Tibial nerve (tissue), 4 donors: ENCODE data around the gene SETX. TPM values are rescaled to one million over a fixed set of nuclear protein-coding genes. Genes with fewer than 3 reads are reported as not detected.

Experiments
- DNase-seq, 2 donors: peaks; one replicate each; pipeline ENCODE4 v3.0.0-alpha.2; 2019; ENCODE audit warnings: low spot score in 2 of 2
- H3K27ac ChIP-seq, 4 donors: fragments of 200-600 bp; sonication (generic) in 3 of 4; one replicate each; pipeline ENCODE4 v1.5.1; 2017 to 2019; ENCODE audit warnings: mild to moderate bottlenecking in 1 of 4
- H3K27me3 ChIP-seq, 2 donors: fragments of 200-600 bp; sonication (generic) in 1 of 2; one replicate each; pipeline versions ENCODE4 v1.5.1 to v1.6.0; 2017 to 2019
- H3K36me3 ChIP-seq, 3 donors: fragments of 200-600 bp; sonication (generic); one replicate each; pipeline ENCODE4 v1.5.1; 2018 to 2019
- H3K4me1 ChIP-seq, 4 donors: fragments of 200-600 bp; sonication (generic) in 3 of 4; one replicate each; pipeline ENCODE4 v1.5.1; 2017 to 2019
- H3K4me3 ChIP-seq, 4 donors: fragments of 200-600 bp; sonication (generic) in 3 of 4; one replicate each; pipeline ENCODE4 v1.5.1; 2017 to 2019; ENCODE audit warnings: mild to moderate bottlenecking in 1 of 4, moderate library complexity in 1 of 4
- H3K9me3 ChIP-seq, 4 donors: fragments of 200-600 bp; sonication (generic) in 3 of 4; one replicate each; pipeline ENCODE4 v1.5.1; 2017 to 2019
- CTCF ChIP-seq, 5 experiments: fragments of 200-600 bp in 3 of 5; fragments of 450-650 bp in 2 of 5; sonication (generic) in 3 of 5; IDR thresholded peaks; one replicate each; pipeline ENCODE4 v1.5.1; 2016 to 2019; ENCODE audit warnings: antibody characterized with exemption in 5 of 5, mild to moderate bottlenecking in 3 of 5, moderate library complexity in 2 of 5
- EP300 ChIP-seq, 2 donors: sonication (generic); formaldehyde crosslinking; IDR thresholded peaks; one replicate each; pipeline ENCODE4 v1.6.1; 2017; ENCODE audit warnings: antibody characterized with exemption in 2 of 2, mild to moderate bottlenecking in 1 of 2
- POLR2A ChIP-seq, 2 donors: fragments of 450-650 bp; IDR thresholded peaks; one replicate each; pipeline ENCODE4 v1.6.1; 2017; ENCODE audit warnings: antibody characterized with exemption in 2 of 2, mild to moderate bottlenecking in 2 of 2, moderate library complexity in 2 of 2
- WGBS, 2 donors: methylation state at CpG; one replicate each; pipeline ENCODE4 v1.1.5; 2018; 5-methylcytosine and 5-hydroxymethylcytosine counted together
- total RNA-seq, 4 donors: library from RNA; depleted of rRNA; stranded (reverse); fragments of >200 nt; gene quantifications; one replicate each; pipeline ENCODE4 v1.1.0, GENCODE V29; 2016

SETX gene
- total RNA-seq, 4 donors from 2014 or later = 64.0 to 73.9 (median 65.1) TPM

- Histone ChIP-seq H3K36me3 (no peaks in the 10 kb centered on the region), H3K4me3 (no peak overlapping the region), H3K9me3 (no peaks in the 10 kb centered on the region), H3K27ac (no peak overlapping the region), H3K4me1 (peaks cover 0 to 17% (median 4%) of the 10 kb centered on the region in 4 donors), H3K27me3 (peaks cover 0 to 14% of the 10 kb centered on the region in 2 donors)
- no peak for DNase-seq
- 40 to 42% methylated on average over 17 to 18 of the region's 18 CpGs for WGBS, 2 donors
- TF ChIP-seq EP300 (IDR thresholded peaks at IDR 0.05) (no peak), POLR2A (IDR thresholded peaks at IDR 0.05) (no peak), CTCF (IDR thresholded peaks at IDR 0.05) (peak in 1 of 5 experiments; percentile 14)
These were observed 118.0 kb downstream of the SETX start for GRCh38 chr9:132236662-132237311.

- WGBS, 2 donors = 45 to 47% methylated on average over 19 of the region's 19 CpGs
These were observed 118.7 kb downstream of the SETX start for GRCh38 chr9:132235894-132236661.

GRCh38 chr9:132235125-132235524 lies 119.7 kb downstream of the SETX start:
- no peak for TF ChIP-seq POLR2A (IDR thresholded peaks at IDR 0.05)
- no peak for TF ChIP-seq EP300 (IDR thresholded peaks at IDR 0.05)
- TF ChIP-seq CTCF (IDR thresholded peaks at IDR 0.05) = no peak
- no peaks in the 10 kb centered on the region for H3K9me3 ChIP-seq
- H3K27ac ChIP-seq = no peak overlapping the region
- H3K36me3 ChIP-seq = no peaks in the 10 kb centered on the region
- peaks cover 0 to 30% of the 10 kb centered on the region in 2 donors for H3K27me3 ChIP-seq
- WGBS, 2 donors = 79 to 86% methylated on average over 9 of the region's 9 CpGs
- no peak for DNase-seq
- peaks cover 0 to 1% (median 0%) of the 10 kb centered on the region in 4 donors for H3K4me1 ChIP-seq
- H3K4me3 ChIP-seq = no peak overlapping the region

More at GRCh38 chr9:132235894-132236661, 118.7 kb downstream of the SETX start:
- Histone ChIP-seq H3K36me3 (no peaks in the 10 kb centered on the region), H3K27ac (no peak overlapping the region), H3K4me3 (no peak overlapping the region), H3K9me3 (no peaks in the 10 kb centered on the region), H3K4me1 (peaks cover 0 to 11% (median 2%) of the 10 kb centered on the region in 4 donors), H3K27me3 (peaks cover 0 to 21% of the 10 kb centered on the region in 2 donors)
- TF ChIP-seq CTCF (IDR thresholded peaks at IDR 0.05) (peak; percentile 87 to 91 (median 89)), POLR2A (IDR thresholded peaks at IDR 0.05) (no peak)
- peak; percentile 46 to 76 for DNase-seq

GRCh38 chr9:132234535-132234934 lies 120.3 kb downstream of the SETX start:
- TF ChIP-seq EP300 (IDR thresholded peaks at IDR 0.05) = no peak
- no peak for TF ChIP-seq POLR2A (IDR thresholded peaks at IDR 0.05)
- TF ChIP-seq CTCF (IDR thresholded peaks at IDR 0.05) = no peak
- Histone ChIP-seq H3K27ac (no peak overlapping the region), H3K4me3 (no peak overlapping the region), H3K27me3 (peaks cover 0 to 36% of the 10 kb centered on the region in 2 donors), H3K9me3 (no peaks in the 10 kb centered on the region), H3K4me1 (no peaks in the 10 kb centered on the region), H3K36me3 (no peaks in the 10 kb centered on the region)
- DNase-seq = no peak
- WGBS, 2 donors = 52 to 68% methylated on average over 12 of the region's 12 CpGs

GRCh38 chr9:132233138-132233537 lies 121.6 kb downstream of the SETX start:
- Histone ChIP-seq H3K27ac (no peak overlapping the region), H3K4me1 (no peaks in the 10 kb centered on the region), H3K9me3 (no peaks in the 10 kb centered on the region), H3K4me3 (no peak overlapping the region), H3K36me3 (no peaks in the 10 kb centered on the region), H3K27me3 (peaks cover 0 to 41% of the 10 kb centered on the region in 2 donors)
- whole genome bisulfite sequencing, 2 donors = 36 to 57% methylated on average over 3 of the region's 3 CpGs
- TF ChIP-seq POLR2A (IDR thresholded peaks at IDR 0.05) (no peak), CTCF (IDR thresholded peaks at IDR 0.05) (no peak), EP300 (IDR thresholded peaks at IDR 0.05) (no peak)
- no peak for DNase-seq
